Fibroblast of lung (primary cell): ENCODE measurements around the gene TMEM239.

Source experiments
- CTCF ChIP-seq, 2 donors: IDR thresholded peaks in 1 of 2; conservative IDR thresholded peaks in 1 of 2; 1 replicate in 1 of 2; 2 replicates in 1 of 2; pipeline ENCODE4 v1.5.1; 2011 to 2012; ENCODE audit warnings: low read length in 2 of 2, control low read depth in 1 of 2, inconsistent platforms in 1 of 2, low read depth in 1 of 2, mild to moderate bottlenecking in 1 of 2
- EZH2 ChIP-seq: IDR thresholded peaks from 2 replicates; pipeline ENCODE4 v1.5.1; 2012; ENCODE audit warnings: low read length, control low read depth, mild to moderate bottlenecking; ENCODE audit errors: missing control alignments

GRCh38 chr20:2807019-2807418 lies 9.1 kb upstream of the TMEM239 start:
- no peak for TF ChIP-seq CTCF (conservative IDR thresholded peaks at IDR 0.05 in 1 of 2, IDR thresholded peaks at IDR 0.05 in 1 of 2; ENCODE audit: low read depth in 1 of 2, low read length in 2 of 2)
- no peak for TF ChIP-seq EZH2
